Umbilical cord (tissue), 2 donors: Measurements from ENCODE around the gene ASL. TPM values are rescaled to one million over a fixed set of nuclear protein-coding genes. Genes with fewer than 3 reads are reported as not detected.
"Not testable (repeated sequence)": the region's sequence is repeated elsewhere in the genome, so short reads cannot be mapped to it uniquely, and the experiment has no call there.

ENCODE experiments used
- DNase-seq: peaks from one replicate; pipeline ENCODE4 v3.0.0-alpha.2; 2015; ENCODE audit warnings: low spot score
- total RNA-seq: library from RNA; depleted of rRNA; stranded (reverse); fragments of >200 nt; gene quantifications from one replicate; pipeline ENCODE4 v1.2.3, GENCODE V29; 2014; ENCODE audit warnings: low replicate concordance; ENCODE audit not compliant: insufficient read depth

ASL gene
- total RNA-seq = 20.0 TPM

- peak; percentile 93 for DNase-seq
Measured at GRCh38 chr7:66075590-66076461, at the start of gene ASL. ASL (plus strand) TSS chr7:66075819; CDS start chr7:66076082, 263 bp downstream.

- DNase-seq = not testable (repeated sequence)
Measured at GRCh38 chr7:66028342-66028741, 47.3 kb upstream of the ASL start.

- no peak for DNase-seq
Measured at GRCh38 chr7:66033471-66034385, 41.9 kb upstream of the ASL start.

- not testable (repeated sequence) for DNase-seq
Measured at GRCh38 chr7:66034436-66035010, 41.1 kb upstream of the ASL start.

GRCh38 chr7:66036382-66036781 is 39.2 kb upstream of the ASL start:
- no peak for DNase-seq

GRCh38 chr7:66036788-66037187 is 38.8 kb upstream of the ASL start:
- DNase-seq = no peak

GRCh38 chr7:66039094-66039670 is 36.4 kb upstream of the ASL start:
- no peak for DNase-seq

GRCh38 chr7:66043681-66044497 is 31.7 kb upstream of the ASL start:
- peak; percentile 10 for DNase-seq

GRCh38 chr7:66044498-66044854 is 31.1 kb upstream of the ASL start:
- DNase-seq = not testable (repeated sequence)

- no peak for DNase-seq
Measured at GRCh38 chr7:66047426-66047825, 28.2 kb upstream of the ASL start.

GRCh38 chr7:66049886-66050285 is 25.7 kb upstream of the ASL start:
- not testable (repeated sequence) for DNase-seq

GRCh38 chr7:66050337-66050957 is 25.2 kb upstream of the ASL start:
- DNase-seq = peak; percentile 4

GRCh38 chr7:66050990-66051448 is 24.6 kb upstream of the ASL start:
- DNase-seq = peak; percentile 69

GRCh38 chr7:66052447-66052846 is 23.2 kb upstream of the ASL start:
- DNase-seq = no peak

GRCh38 chr7:66054063-66054462 is 21.6 kb upstream of the ASL start:
- DNase-seq = no peak

GRCh38 chr7:66055321-66055956 is 20.2 kb upstream of the ASL start:
- DNase-seq = no peak

- DNase-seq = no peak
Measured at GRCh38 chr7:66060796-66061195, 14.8 kb upstream of the ASL start.

- no peak for DNase-seq
Measured at GRCh38 chr7:66069732-66070131, 5.9 kb upstream of the ASL start.

- DNase-seq = no peak
Measured at GRCh38 chr7:66070222-66070621, 5.4 kb upstream of the ASL start.

GRCh38 chr7:66072208-66072607 is 3.4 kb upstream of the ASL start:
- DNase-seq = not testable (repeated sequence)
